ENCODE results near the gene RASA1.

Gene RASA1

DNA sequence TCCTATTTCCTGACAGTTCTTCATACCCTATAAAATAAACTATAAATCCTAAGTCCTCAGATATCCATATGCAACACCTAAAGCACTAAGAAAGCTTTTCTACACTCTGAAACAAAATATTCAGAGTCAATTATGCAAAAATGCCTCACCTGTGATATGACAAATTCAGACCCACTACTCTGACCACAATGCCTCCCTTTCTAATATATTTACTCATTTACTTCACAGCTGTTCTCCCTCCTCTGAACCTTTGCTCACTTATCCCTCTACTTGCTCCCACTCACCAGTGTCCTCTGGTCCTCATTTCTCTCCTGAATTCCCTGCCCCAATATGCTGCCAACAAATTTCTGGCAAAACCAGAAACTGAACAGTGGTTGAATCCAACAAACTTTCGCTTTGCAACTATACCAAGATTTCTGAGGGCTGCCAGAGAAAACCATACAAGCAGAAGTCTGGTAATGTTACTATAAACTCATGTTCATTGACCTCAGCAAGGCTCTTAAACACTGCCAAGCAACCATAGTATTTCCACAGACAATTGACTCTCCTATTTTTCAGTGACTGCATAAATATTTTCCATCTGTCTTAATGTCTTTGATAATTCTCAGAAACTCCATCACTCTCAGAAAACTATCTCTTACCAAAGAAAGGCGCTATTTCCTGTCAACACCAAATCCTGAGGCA lies 137.9 kb downstream of the RASA1 start:
- no peak for DNase-seq

GRCh38 chr5:87408204-87408603 lies 140.5 kb downstream of the RASA1 start:
- no peak for DNase-seq

GRCh38 chr5:87410931-87411330 lies 143.2 kb downstream of the RASA1 start:
- DNase-seq, result no peak

- no peak for DNase-seq
Observed at GRCh38 chr5:87411586-87411972, 143.9 kb downstream of the RASA1 start.

DNA sequence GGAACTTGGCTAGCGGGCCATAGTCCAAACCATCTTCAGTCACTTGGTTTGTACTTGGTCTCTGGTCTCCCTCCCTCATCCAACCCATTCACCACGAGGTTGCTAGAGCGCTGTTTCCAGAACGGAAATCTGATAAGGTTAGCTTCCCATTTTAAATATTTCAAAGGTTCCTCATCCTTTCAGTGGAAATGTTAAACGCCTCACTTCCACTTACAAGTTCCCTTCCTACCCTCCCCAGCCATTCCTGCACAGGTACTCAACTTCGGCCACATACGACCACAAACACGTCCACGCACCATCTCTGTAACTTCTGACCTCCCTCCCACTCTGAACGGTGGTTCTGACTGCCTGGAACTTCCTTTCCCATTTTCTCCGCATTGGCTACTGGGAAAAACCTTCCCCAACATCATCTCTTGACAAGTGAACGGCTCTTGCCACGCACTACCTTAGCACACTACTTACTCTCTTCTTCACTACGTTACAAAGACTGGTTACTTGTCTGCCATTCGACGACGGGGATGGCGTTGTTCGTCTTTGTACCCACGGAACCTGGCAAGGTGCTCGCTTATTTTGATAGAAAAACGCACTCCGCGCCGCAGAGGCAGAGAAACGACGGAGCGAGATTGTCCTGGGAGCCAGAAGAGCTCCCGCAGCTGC lies 144.4 kb downstream of the RASA1 start:
- DNase-seq, result no peak

GRCh38 chr5:87412630-87413342 lies 145.1 kb downstream of the RASA1 start, which contains the start of gene CCNH:
Gene CCNH, minus strand, starts transcription at chr5:87412930. Its CDS starts 136 bp downstream, at chr5:87412794.
- DNase-seq, result peak; percentile 97

DNA sequence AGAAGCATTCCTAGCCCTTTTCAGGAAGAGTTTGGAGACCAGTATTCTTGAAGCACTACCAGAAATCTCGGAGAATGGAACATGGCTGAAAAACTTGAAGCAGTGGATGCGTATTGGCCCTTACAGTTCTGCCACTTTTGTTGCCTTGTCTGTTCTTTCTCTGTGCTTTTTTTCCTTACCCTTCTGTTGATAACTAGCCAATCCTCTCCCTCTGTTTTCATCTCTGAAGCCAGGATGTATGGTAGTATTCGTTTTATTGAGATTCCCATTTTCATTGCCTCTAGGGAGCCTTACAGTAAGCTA lies 145.6 kb downstream of the RASA1 start:
- DNase-seq, result peak; percentile 36

GRCh38 chr5:87418506-87418905 lies 150.8 kb downstream of the RASA1 start:
- DNase-seq, result no peak

GRCh38 chr5:87421307-87421706 lies 153.6 kb downstream of the RASA1 start:
- no peak for DNase-seq

DNA sequence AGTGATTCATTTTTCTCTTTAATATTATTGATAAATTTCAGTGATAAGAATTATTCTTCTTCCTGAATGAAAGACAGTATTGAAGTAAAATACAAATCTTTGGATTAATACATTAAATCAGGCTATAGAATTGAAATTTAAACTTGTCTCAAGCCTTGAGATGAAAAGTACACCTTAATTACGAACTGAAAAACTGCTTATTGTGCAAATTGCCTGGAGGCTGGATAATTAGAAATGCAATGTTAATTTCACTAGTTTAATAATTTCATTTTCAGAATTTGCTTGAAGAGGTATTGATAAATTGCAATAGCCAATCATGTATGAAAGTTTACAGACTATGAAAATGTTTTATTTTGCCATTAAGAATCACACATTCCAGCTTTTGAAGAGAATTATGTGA lies 156.1 kb downstream of the RASA1 start:
- no peak for DNase-seq

DNA sequence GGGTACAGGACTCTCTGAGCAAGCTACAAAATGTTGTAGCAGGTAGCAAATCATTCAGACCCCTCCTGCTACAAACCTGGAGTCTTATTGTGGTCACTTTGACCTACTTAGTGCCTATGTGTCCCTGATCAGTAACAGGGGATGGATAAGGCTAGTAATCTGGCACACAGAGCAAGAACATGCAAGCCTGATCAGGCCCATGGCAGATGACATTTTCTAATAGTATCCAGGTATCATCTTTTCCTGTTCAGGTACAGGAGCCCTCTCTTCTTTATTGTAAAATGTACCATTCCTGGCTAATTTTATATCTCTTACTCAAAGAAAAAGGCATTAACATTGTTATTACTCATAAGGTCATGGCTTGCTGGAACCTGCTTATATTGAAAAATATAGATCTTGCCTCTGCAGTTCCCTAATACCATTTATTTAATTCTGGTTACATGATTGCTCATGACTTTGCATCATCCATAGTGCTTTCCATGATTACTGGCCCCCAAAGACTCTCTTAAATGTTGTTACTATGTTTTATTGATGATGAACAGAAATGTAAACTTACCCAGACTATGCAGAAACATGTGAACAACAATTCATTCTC lies 163.3 kb downstream of the RASA1 start:
- DNase-seq, result no peak

DNA sequence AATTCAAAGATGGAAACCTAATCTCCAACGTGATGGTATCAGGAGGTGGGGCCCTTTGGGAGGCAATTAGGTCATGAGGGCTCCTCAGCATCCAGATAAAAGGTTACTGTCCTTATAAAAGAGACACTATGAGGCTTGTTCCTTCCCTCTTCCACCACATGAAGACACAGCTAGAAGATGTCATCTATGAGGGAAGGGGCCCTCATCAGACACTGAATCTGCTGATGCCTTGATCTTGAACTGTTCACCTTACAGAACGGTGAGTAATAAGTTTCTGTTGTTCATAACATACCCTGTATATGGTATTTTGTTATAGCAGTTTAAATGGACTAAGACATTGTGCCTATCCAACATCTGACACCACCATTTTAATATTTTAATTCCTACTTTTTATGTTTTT lies 164.8 kb downstream of the RASA1 start:
- no peak for DNase-seq

- no peak for DNase-seq
Observed at GRCh38 chr5:87433945-87434344, 166.3 kb downstream of the RASA1 start.

DNA sequence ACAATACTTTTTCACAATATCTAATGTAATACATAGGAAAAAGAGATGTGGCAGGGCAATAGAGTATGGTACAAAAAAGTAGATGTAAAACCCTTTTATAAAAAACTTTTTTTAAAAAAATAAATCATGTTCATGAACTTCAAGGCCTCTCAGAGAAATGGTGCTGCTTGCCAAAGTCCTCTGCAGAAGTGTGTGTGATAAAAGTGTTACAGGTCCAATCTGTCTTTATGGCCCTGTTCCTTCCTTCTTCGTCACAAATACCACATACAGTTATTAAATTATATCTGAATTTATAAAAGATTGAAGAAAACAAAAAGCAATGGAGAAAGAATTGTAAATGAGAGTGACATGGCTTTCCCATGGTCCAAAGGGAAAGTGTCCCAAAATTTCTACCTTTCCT lies 166.8 kb downstream of the RASA1 start:
- no peak for DNase-seq

GRCh38 chr5:87435144-87435694 lies 167.5 kb downstream of the RASA1 start:
- no peak for DNase-seq

DNA sequence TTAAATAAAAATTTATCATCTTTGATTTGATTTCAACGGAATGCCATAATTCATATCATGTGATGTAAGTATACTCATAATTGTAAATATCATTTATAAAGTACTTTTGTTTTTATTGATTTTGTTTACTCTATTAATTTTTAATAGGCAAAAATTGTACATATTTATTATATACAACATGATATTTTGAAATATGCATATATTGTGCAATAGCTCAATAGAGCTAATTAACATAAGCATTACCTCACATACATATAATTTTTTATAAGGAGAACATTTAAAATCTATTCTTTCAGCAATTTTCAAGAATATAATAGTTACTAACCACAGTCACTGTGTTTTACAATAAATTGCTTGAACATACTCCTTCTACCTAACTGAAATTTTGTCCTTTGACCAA lies 170.0 kb downstream of the RASA1 start:
- no peak for DNase-seq

DNA sequence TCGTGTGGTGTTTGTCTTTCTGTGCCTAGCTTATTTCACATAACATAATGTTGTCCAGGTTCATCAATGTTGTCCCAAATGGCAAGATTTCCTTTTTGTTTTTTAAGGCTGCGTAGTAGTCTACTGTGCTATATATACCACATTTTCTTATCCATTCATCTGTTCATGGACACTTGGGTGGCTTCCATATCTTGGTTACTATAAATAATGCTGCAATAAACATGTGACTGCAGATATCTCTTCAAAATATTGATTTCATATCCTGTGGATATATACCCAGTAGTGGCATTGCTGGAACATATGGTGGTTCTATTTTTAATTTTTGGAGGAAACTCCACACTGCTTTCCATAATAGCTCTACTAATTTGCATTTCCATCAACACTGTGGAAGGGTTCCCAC lies 170.5 kb downstream of the RASA1 start:
- DNase-seq, result no peak

Measured in NCI-H345 (cell line).